HepG2 (cell line): Measurements from ENCODE around the gene CLCNKA.
"Not testable (repeated sequence)": the region's sequence is repeated elsewhere in the genome, so short reads cannot be mapped to it uniquely, and the experiment has no call there.

ENCODE experiments used
- EZH2 ChIP-seq: conservative IDR thresholded peaks from 2 replicates; pipeline ENCODE4 v1.6.1; 2012; ENCODE audit warnings: mild to moderate bottlenecking, low read depth, low read length, moderate library complexity
- SMARCC2 ChIP-seq: fragments of 450-650 bp; IDR thresholded peaks from 2 replicates; pipeline ENCODE4 v1.6.1; 2017; ENCODE audit warnings: antibody characterized with exemption, mild to moderate bottlenecking
- TCF7L2 ChIP-seq: IDR thresholded peaks from 2 replicates; pipeline ENCODE4 v1.6.1; 2011; ENCODE audit warnings: mild to moderate bottlenecking, low read depth, low read length, moderate library complexity
- THRA ChIP-seq: sonication (generic); formaldehyde crosslinking; IDR thresholded peaks from 2 replicates; pipeline ENCODE4 v1.4.0; 2020; ENCODE audit warnings: missing genetic modification reagents, borderline replicate concordance
- TRIM24 ChIP-seq: sonication (generic); formaldehyde crosslinking; IDR thresholded peaks from 2 replicates; pipeline ENCODE4 v1.8.0; 2022; ENCODE audit warnings: mild to moderate bottlenecking, missing genetic modification reagents
- ZMYM4 ChIP-seq: sonication (generic); formaldehyde crosslinking; IDR thresholded peaks from 2 replicates; pipeline ENCODE4 v1.8.1; 2023; ENCODE audit warnings: mild to moderate bottlenecking, missing genetic modification reagents
- ZNF274 ChIP-seq: sonication (generic); formaldehyde crosslinking; IDR thresholded peaks from 2 replicates; pipeline ENCODE4 v1.5.1; 2020; ENCODE audit warnings: mild to moderate bottlenecking, missing genetic modification reagents
- ZNF530 ChIP-seq: sonication (generic); formaldehyde crosslinking; IDR thresholded peaks from 2 replicates; pipeline ENCODE4 v1.5.0; 2020; ENCODE audit warnings: low read depth, mild to moderate bottlenecking, missing genetic modification reagents
- ZNF589 ChIP-seq: sonication (generic); formaldehyde crosslinking; conservative IDR thresholded peaks from 2 replicates; pipeline ENCODE4 v1.8.0; 2022; ENCODE audit warnings: mild to moderate bottlenecking, moderate library complexity, missing genetic modification reagents
- ZNF639 ChIP-seq: conservative IDR thresholded peaks from 2 replicates; pipeline ENCODE4 v1.6.1; 2018; ENCODE audit warnings: missing genetic modification reagents

- not testable (repeated sequence) for TF ChIP-seq ZNF274 (CRISPR knock-in tag); ZMYM4 (CRISPR knock-in tag); ZNF530 (CRISPR knock-in tag); EZH2; ZNF639 (CRISPR knock-in tag); TCF7L2; ZNF589; SMARCC2; TRIM24
- TF ChIP-seq THRA (CRISPR knock-in tag), result peak; percentile 95
Measured at GRCh38 chr1:16057314-16057915, 35.6 kb downstream of the CLCNKA start.
